Measurements from ENCODE around the gene ADARB2. TPM values are rescaled to one million over a fixed set of nuclear protein-coding genes. Genes with fewer than 3 reads are reported as not detected.

Gene ADARB2
- total RNA-seq, 1 donor from 2014 or later, result not detected

- H3K9me3 ChIP-seq, result no peaks in the 10 kb centered on the region
- no peak overlapping the region for H3K4me3 ChIP-seq
- no peaks in the 10 kb centered on the region for H3K4me1 ChIP-seq
- no peak overlapping the region for H3K27ac ChIP-seq
- TF ChIP-seq CTCF (IDR thresholded peaks at IDR 0.05), result no peak
- intact Hi-C loops (cut with DNase I), result no loop called here
- DNase-seq (ENCODE audit: low spot score in 2 of 2), result no peak
- H3K36me3 ChIP-seq, result no peaks in the 10 kb centered on the region
- H3K27me3 ChIP-seq, result no peaks in the 10 kb centered on the region
These were observed 547.9 kb downstream of the ADARB2 start for GRCh38 chr10:1189166-1190051.

GRCh38 chr10:1188558-1189135, 548.7 kb downstream of the ADARB2 start:
- H3K9me3 ChIP-seq, result no peaks in the 10 kb centered on the region
- H3K27ac ChIP-seq, result no peak overlapping the region
- TF ChIP-seq CTCF (IDR thresholded peaks at IDR 0.05), result no peak
- H3K27me3 ChIP-seq, result no peaks in the 10 kb centered on the region
- DNase-seq (ENCODE audit: low spot score in 2 of 2), result no peak
- H3K4me3 ChIP-seq, result no peak overlapping the region
- intact Hi-C loops (cut with DNase I), result no loop called here
- no peaks in the 10 kb centered on the region for H3K36me3 ChIP-seq
- H3K4me1 ChIP-seq, result no peaks in the 10 kb centered on the region

DNA sequence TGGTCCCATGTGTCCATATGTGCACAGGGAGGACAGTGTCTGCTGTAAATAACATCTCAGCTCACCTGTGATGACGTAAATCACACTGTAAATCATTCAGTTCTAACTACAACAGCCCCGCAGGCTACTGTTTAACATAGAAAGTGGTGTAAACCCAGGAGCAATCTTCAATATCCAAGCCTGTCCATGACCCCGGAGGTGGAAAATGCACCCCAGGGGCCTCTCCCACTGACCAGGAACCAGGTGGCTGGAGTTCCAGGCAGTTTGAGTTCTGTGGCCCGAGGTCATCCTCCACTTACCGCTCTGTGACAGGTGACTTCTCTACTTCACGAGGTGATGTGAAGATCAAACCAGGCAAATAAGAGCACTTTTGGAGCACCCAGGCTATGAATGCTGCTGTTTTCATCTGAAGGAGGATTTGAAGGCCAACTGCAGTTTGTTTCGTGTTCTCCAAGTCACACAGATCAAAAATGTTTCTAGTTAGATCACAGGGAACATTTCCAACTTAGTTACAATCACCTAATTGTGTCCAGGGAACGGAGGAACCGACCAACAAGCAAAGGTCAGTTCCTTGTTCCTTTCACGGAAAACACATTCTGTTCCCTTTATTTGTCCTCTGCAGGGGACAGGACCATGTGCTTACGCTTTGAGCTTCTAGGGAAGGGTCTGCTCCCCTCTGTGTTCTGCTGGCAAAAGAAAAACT, 549.3 kb downstream of the ADARB2 start:
- Histone ChIP-seq H3K4me1 (no peaks in the 10 kb centered on the region), H3K27ac (no peak overlapping the region), H3K4me3 (no peak overlapping the region), H3K9me3 (no peaks in the 10 kb centered on the region), H3K36me3 (no peaks in the 10 kb centered on the region), H3K27me3 (no peaks in the 10 kb centered on the region)
- no peak for DNase-seq (ENCODE audit: low spot score in 2 of 2)
- TF ChIP-seq CTCF (IDR thresholded peaks at IDR 0.05), result no peak
- intact Hi-C loops (cut with DNase I), result no loop called here

DNA sequence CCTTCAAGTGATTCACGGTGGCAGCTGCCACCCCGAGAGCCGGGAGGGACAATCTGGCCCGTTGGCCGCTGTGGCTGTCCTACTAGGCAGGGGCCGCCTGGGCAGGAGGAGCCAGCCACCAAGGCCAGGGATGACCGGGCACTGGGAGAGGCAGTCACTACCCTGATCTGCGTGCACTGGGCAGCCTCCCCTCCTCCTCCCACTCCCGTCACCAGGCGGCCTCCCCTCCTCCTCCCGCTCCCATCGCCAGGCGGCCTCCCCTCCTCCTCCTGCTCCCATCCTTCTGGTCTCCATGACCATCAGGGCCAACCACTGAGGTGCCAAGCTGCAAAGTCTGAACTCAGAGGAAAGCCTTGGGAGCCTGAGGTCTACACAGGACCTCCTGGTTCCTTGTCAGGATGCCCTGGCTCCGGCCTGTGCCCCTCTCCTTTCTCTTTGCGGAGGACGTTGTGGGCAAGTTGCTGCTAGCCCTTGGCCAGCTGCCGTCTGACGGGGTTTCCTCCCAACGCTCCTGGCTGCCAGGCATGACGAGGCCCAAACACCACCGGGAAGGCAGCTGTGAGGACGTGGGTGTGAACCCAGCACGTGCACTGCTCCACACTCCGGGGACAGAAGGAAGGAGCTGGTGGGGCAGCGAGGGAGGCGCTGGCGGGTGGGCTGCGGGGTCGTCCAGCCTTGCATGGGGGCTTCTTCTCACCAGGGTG, 550.0 kb downstream of the ADARB2 start:
- Histone ChIP-seq H3K4me1 (no peaks in the 10 kb centered on the region), H3K27me3 (no peaks in the 10 kb centered on the region), H3K27ac (no peak overlapping the region), H3K4me3 (no peak overlapping the region), H3K9me3 (no peaks in the 10 kb centered on the region), H3K36me3 (no peaks in the 10 kb centered on the region)
- intact Hi-C loops (cut with DNase I), result no loop called here
- DNase-seq (ENCODE audit: low spot score in 2 of 2), result no peak
- TF ChIP-seq CTCF (IDR thresholded peaks at IDR 0.05), result no peak

DNA sequence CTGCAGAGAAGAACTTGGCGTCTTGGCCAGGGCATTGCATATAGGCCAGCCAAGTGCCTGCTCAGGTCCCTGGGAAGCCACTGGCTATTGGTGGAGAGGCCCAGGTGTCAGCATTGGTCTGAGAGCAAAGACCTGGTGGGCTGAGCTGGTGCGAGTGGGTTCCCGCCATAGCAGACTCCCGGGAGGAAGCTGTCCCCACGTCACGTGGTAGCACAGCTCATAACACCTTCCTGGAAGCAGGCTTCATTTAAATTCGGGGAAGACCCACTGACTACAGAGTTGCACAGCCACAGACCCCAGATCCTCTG, 550.7 kb downstream of the ADARB2 start:
- no peak for DNase-seq (ENCODE audit: low spot score in 2 of 2)

More for the DNA sequence above, 550.7 kb downstream of the ADARB2 start:
- no peak for TF ChIP-seq CTCF (IDR thresholded peaks at IDR 0.05)
- intact Hi-C loops (cut with DNase I), result no loop called here
- H3K9me3 ChIP-seq, result no peaks in the 10 kb centered on the region
- no peaks in the 10 kb centered on the region for H3K4me1 ChIP-seq
- no peak overlapping the region for H3K4me3 ChIP-seq
- no peak overlapping the region for H3K27ac ChIP-seq
- H3K36me3 ChIP-seq, result no peaks in the 10 kb centered on the region
- no peaks in the 10 kb centered on the region for H3K27me3 ChIP-seq

Measured in ascending aorta (tissue), 2 donors.